Stimulated activated CD4-positive, alpha-beta T cell treated with anti-CD3 and anti-CD28 coated beads, Interleukin-2, amount 100 ng/mL, for 48 hours (primary cell): ENCODE measurements around the gene RIMS1.

Experiments used
- DNase-seq, 2 donors: peaks; one replicate each; pipeline ENCODE4 v3.0.0-alpha.2; 2020

The RIMS1 gene

GRCh38 chr6:72418495-72418894 is 532.1 kb downstream of the RIMS1 start:
- no peak for DNase-seq

DNA sequence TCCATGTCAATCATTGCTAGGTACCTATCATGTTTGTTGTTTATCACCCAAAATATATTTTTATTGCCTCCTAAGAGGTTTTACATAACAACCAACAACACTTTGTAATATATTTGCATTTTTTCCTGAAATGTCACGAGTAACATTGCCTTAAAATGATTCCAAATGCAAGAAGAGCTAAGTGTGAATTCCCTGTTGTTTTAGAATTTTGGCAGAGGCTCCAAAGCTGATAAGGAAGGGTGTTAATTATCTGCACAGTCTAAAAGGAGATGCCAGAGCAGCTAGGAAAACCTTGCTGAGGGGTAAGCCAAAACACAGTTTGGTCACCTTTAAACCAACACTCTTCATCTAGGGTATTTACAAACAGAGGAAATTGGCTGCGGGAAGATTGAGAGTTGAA is 533.6 kb downstream of the RIMS1 start:
- no peak for DNase-seq

GRCh38 chr6:72420409-72420808 is 534.1 kb downstream of the RIMS1 start:
- no peak for DNase-seq

GRCh38 chr6:72421387-72421786 is 535.0 kb downstream of the RIMS1 start:
- DNase-seq: no peak

DNA sequence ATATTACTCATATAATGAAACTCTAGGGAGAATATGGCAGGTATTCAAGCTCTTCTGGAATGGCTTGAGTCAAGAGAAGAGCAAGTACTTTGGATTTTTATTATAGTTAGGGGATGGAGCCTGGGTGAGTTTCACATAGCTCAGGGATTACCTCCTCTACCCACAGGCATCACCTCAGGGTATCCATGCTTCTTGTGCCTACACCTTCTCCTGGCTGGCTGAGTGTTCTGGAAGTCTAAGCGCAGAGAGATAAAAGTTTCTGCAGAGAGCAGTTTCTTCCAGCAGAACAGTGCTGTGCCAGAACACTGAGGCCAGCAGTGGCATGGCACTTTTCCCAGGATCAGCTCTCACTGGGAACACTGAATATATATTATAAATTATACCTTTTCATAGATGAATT is 535.8 kb downstream of the RIMS1 start:
- DNase-seq: no peak

- no peak for DNase-seq
These were observed 538.1 kb downstream of the RIMS1 start for GRCh38 chr6:72424476-72424875.

GRCh38 chr6:72425003-72425681 is 538.8 kb downstream of the RIMS1 start:
- DNase-seq: no peak

GRCh38 chr6:72440611-72441010 is 554.3 kb downstream of the RIMS1 start:
- DNase-seq: no peak

DNA sequence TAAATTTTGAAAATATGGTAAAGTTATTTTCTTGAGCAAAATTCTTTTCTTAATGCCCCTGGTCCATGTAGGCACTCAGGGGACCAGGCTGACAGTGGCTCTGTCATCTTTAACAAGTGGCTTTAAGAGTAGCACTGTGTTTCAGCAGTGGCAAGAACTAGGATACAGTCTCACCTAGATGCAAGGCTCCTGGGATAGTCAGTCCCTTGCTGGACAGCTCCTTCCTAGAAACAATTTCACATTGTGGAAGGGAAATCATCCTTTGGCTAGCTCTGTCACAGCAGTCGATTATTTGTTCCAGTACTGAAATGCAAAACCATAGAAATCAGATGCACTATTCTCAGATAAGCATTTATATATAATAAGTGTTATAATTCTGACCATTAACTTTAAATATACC is 560.1 kb downstream of the RIMS1 start:
- DNase-seq: no peak
